Mucosa of stomach (tissue), 1 donor: ENCODE measurements around the gene BABAM2.
"Not testable (repeated sequence)": the region's sequence is repeated elsewhere in the genome, so short reads cannot be mapped to it uniquely, and the experiment has no call there.

Experiments used
- H3K27me3 ChIP-seq: one replicate; pipeline ENCODE4 v1.7.0; 2013; ENCODE audit warnings: mild to moderate bottlenecking, low read length; ENCODE audit not compliant: control insufficient read depth, insufficient read depth
- H3K36me3 ChIP-seq: one replicate; pipeline ENCODE4 v1.7.0; 2013; ENCODE audit warnings: low read length; ENCODE audit not compliant: control insufficient read depth, insufficient read depth
- H3K4me1 ChIP-seq: one replicate; pipeline ENCODE4 v1.7.0; 2013; ENCODE audit warnings: mild to moderate bottlenecking, low read length; ENCODE audit not compliant: control insufficient read depth, insufficient read depth
- H3K4me3 ChIP-seq: one replicate; pipeline ENCODE4 v1.7.0; 2013; ENCODE audit warnings: low read length
- H3K9ac ChIP-seq: one replicate; pipeline ENCODE4 v1.7.0; 2013; ENCODE audit warnings: mild to moderate bottlenecking, low read length, moderate library complexity
- H3K9me3 ChIP-seq: one replicate; pipeline ENCODE4 v1.7.0; 2013; ENCODE audit warnings: mild to moderate bottlenecking, low read length, moderate library complexity; ENCODE audit not compliant: control insufficient read depth
- donor health status: Pancreatic carcinoma.

BABAM2 gene

DNA sequence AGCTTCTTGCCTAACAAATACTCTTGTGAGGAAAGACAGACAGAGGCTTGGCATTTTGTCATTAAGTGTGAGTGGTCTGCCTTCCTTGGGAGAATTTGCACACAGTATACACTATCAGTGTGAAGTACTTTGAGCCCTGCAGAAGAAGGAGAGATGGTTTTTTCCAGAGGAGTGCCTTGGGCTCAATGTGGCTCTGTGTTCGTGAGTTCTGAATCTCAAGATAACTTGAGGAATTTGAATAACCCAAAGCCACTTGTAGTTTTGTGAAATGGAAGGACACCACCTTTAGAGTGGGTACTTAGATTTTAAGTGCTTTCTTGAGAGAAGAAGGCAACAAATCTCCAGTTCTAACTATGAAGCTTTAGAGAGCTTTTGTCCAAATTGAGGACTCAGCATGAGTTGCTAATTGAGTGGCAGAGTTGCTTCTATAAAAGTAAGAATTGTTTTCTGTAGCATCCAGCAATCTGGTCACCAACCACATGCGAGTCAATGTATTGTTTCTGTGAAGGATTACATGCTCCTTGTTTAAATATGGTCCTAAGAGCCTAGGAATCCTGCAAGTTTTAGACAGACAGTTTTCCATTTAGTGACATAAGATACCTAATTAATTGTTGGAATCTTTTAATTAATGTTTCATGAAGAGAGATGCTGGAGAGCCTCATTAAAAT, 68.3 kb downstream of the BABAM2 start:
- no peak overlapping the region for H3K4me3 ChIP-seq
- no peaks in the 10 kb centered on the region for H3K27me3 ChIP-seq
- no peak overlapping the region for H3K9ac ChIP-seq
- H3K4me1 ChIP-seq, result peaks cover 13% of the 10 kb centered on the region
- no peaks in the 10 kb centered on the region for H3K9me3 ChIP-seq
- H3K36me3 ChIP-seq, result no peaks in the 10 kb centered on the region

- H3K4me3 ChIP-seq, result no peak overlapping the region
- no peak overlapping the region for H3K9ac ChIP-seq
- H3K27me3 ChIP-seq, result no peaks in the 10 kb centered on the region
- H3K36me3 ChIP-seq, result no peaks in the 10 kb centered on the region
- peaks cover 13% of the 10 kb centered on the region for H3K4me1 ChIP-seq
- H3K9me3 ChIP-seq, result no peaks in the 10 kb centered on the region
Measured at GRCh38 chr2:27959496-27959895, 69.0 kb downstream of the BABAM2 start.

DNA sequence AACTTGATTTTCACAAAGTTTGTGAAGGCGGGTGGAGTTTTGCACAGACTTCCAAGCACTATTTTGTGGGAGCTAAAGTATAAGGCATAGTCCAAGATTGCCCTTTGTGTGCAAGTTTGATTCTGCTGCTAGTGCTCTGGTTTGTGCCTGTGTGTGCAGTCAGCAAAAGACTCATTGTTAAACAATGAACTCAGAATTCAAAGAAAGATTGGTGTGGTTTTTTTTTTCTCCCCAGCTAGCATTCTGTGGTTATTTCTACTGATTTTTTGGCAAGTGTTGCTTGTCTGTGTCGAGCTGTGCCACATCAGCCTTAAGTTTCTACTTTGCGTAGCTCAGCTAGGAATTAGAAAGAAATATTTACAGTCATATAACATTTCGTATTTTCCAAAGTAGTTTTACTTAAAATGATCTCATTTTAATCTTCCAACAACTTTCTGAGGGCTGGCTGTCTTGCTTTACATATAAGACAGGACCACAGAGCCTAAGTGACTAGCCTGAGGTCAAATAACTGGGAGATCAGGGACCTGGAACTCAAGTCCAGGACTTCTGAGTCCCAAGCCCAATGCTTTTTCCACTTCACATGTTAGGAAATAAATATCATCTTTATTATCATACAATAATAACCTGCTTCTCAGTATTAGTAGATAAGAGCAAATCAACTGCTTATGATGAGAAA, 69.8 kb downstream of the BABAM2 start:
- no peak overlapping the region for H3K9ac ChIP-seq
- H3K4me3 ChIP-seq, result no peak overlapping the region
- no peaks in the 10 kb centered on the region for H3K36me3 ChIP-seq
- no peaks in the 10 kb centered on the region for H3K27me3 ChIP-seq
- no peaks in the 10 kb centered on the region for H3K9me3 ChIP-seq
- peaks cover 6% of the 10 kb centered on the region for H3K4me1 ChIP-seq

GRCh38 chr2:27962006-27962405, 71.5 kb downstream of the BABAM2 start:
- H3K9ac ChIP-seq, result no peak overlapping the region
- peaks cover 9% of the 10 kb centered on the region for H3K4me1 ChIP-seq
- no peaks in the 10 kb centered on the region for H3K27me3 ChIP-seq
- no peaks in the 10 kb centered on the region for H3K36me3 ChIP-seq
- H3K4me3 ChIP-seq, result no peak overlapping the region
- no peaks in the 10 kb centered on the region for H3K9me3 ChIP-seq

- H3K36me3 ChIP-seq, result no peaks in the 10 kb centered on the region
- no peaks in the 10 kb centered on the region for H3K27me3 ChIP-seq
- peaks cover 9% of the 10 kb centered on the region for H3K4me1 ChIP-seq
- H3K4me3 ChIP-seq, result no peak overlapping the region
- no peak overlapping the region for H3K9ac ChIP-seq
- H3K9me3 ChIP-seq, result no peaks in the 10 kb centered on the region
Measured at GRCh38 chr2:27963472-27963871, 72.9 kb downstream of the BABAM2 start.

- H3K9ac ChIP-seq, result no peak overlapping the region
- H3K9me3 ChIP-seq, result no peaks in the 10 kb centered on the region
- peaks cover 9% of the 10 kb centered on the region for H3K4me1 ChIP-seq
- H3K36me3 ChIP-seq, result no peaks in the 10 kb centered on the region
- no peaks in the 10 kb centered on the region for H3K27me3 ChIP-seq
- H3K4me3 ChIP-seq, result no peak overlapping the region
Measured at GRCh38 chr2:27964067-27964466, 73.5 kb downstream of the BABAM2 start.

- H3K9me3 ChIP-seq, result no peaks in the 10 kb centered on the region
- no peaks in the 10 kb centered on the region for H3K27me3 ChIP-seq
- no peak overlapping the region for H3K9ac ChIP-seq
- no peaks in the 10 kb centered on the region for H3K36me3 ChIP-seq
- H3K4me3 ChIP-seq, result no peak overlapping the region
- H3K4me1 ChIP-seq, result peaks cover 9% of the 10 kb centered on the region
Measured at GRCh38 chr2:27965841-27966240, 75.3 kb downstream of the BABAM2 start.

- Histone ChIP-seq H3K36me3 (no peaks in the 10 kb centered on the region), H3K4me1 (peaks cover 9% of the 10 kb centered on the region), H3K9me3 (no peaks in the 10 kb centered on the region), H3K9ac (no peak overlapping the region), H3K27me3 (no peaks in the 10 kb centered on the region), H3K4me3 (no peak overlapping the region)
Measured at GRCh38 chr2:27966466-27966865, 75.9 kb downstream of the BABAM2 start.

DNA sequence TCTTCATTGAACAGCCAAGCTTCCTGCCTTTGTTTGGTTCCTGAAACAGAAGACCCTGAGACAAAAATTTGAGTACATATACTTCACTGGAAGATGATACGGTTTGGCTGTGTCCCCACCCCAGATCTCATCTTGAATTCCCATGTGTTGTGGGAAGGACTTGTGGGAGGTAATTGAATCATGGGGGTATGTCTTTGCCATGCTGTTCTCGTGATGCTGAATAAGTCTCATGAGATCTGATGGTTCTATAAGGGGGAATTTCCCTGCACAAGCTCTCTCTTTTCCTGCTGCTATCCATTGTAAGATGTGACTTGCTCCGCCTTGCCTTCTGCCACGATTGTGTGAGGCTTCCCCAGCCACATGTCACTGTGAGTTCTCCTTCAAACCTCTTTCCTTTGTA, 76.5 kb downstream of the BABAM2 start:
- Histone ChIP-seq H3K4me1 (peaks cover 9% of the 10 kb centered on the region), H3K36me3 (no peaks in the 10 kb centered on the region), H3K9ac (no peak overlapping the region), H3K9me3 (no peaks in the 10 kb centered on the region), H3K27me3 (no peaks in the 10 kb centered on the region), H3K4me3 (no peak overlapping the region)

DNA sequence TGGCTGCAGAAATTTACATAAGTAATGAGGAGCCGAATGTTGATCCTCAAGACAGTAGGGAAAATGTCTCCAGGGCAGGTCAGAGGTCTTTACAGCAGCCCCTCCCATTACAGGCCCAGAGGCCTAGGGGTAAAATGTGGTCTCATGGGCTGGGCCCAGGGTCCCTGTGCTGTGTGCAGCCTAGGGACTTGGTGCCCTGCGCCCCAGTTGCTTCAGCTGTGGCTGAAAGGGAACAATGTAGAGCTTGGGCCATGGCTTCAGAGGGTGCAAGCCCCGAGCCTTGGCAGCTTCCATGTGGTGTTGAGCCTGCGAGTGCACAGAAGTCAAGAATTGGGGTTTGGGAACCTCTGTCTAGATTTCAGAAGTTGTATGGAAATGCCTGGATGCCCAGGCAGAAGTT, 77.5 kb downstream of the BABAM2 start:
- H3K36me3 ChIP-seq, H3K9me3 ChIP-seq, H3K27me3 ChIP-seq, H3K4me1 ChIP-seq, H3K4me3 ChIP-seq, H3K9ac ChIP-seq: not testable (repeated sequence)

GRCh38 chr2:27968957-27969356, 78.4 kb downstream of the BABAM2 start:
- not testable (repeated sequence) for H3K36me3 ChIP-seq, H3K9me3 ChIP-seq, H3K9ac ChIP-seq, H3K27me3 ChIP-seq, H3K4me3 ChIP-seq, H3K4me1 ChIP-seq

- H3K9ac ChIP-seq, result no peak overlapping the region
- H3K4me1 ChIP-seq, result no peaks in the 10 kb centered on the region
- no peaks in the 10 kb centered on the region for H3K9me3 ChIP-seq
- no peaks in the 10 kb centered on the region for H3K27me3 ChIP-seq
- H3K36me3 ChIP-seq, result no peaks in the 10 kb centered on the region
- no peak overlapping the region for H3K4me3 ChIP-seq
Measured at GRCh38 chr2:27972311-27972710, 81.8 kb downstream of the BABAM2 start.
